Bronchial epithelial cell (primary cell): ENCODE results near the gene DAPK2. TPM values are rescaled to one million over a fixed set of nuclear protein-coding genes. Genes with fewer than 3 reads are reported as not detected.

Experiments
- DNase-seq: peaks from one replicate; pipeline ENCODE4 v3.0.0-alpha.2; 2010; ENCODE audit warnings: low read depth
- FAIRE-seq: peaks from 2 replicates; lab custom pipeline; 2011; peaks lifted over from hg19 to GRCh38; lab: Jason Lieb, UNC
- H3K27me3 ChIP-seq: 2 replicates; pipeline ENCODE4 v1.5.1; 2011; ENCODE audit warnings: low read length; ENCODE audit not compliant: control insufficient read depth, insufficient read depth
- H3K36me3 ChIP-seq: 2 replicates; pipeline ENCODE4 v1.5.1; 2011; ENCODE audit warnings: low read length; ENCODE audit not compliant: control insufficient read depth, insufficient read depth
- H3K4me3 ChIP-seq: 2 replicates; pipeline ENCODE4 v1.5.1; 2011; ENCODE audit warnings: mild to moderate bottlenecking, low read depth, low read length, control low read depth
- CTCF ChIP-seq: IDR thresholded peaks from 2 replicates; pipeline ENCODE4 v1.5.1; 2011; ENCODE audit warnings: mild to moderate bottlenecking, moderate library complexity, low read length, control low read depth, inconsistent platforms; ENCODE audit not compliant: insufficient read depth, severe bottlenecking
- total RNA-seq: library from RNA; depleted of rRNA; stranded (reverse); fragments of >200 nt; gene quantifications from 2 replicates; pipeline ENCODE4 v1.2.1, GENCODE V29; 2014

DAPK2 gene
- total RNA-seq, 1 donor from 2014 or later: 0.53 TPM

- Histone ChIP-seq H3K4me3 (no peak overlapping the region), H3K36me3 (no peaks in the 10 kb centered on the region), H3K27me3 (peaks cover 1% of the 10 kb centered on the region)
- DNase-seq (no peak), FAIRE-seq (no peak)
- no peak for TF ChIP-seq CTCF
These were observed 155.7 kb downstream of the DAPK2 start for GRCh38 chr15:63890617-63891016.

GRCh38 chr15:63889831-63890230, 156.5 kb downstream of the DAPK2 start:
- Histone ChIP-seq H3K36me3 (no peaks in the 10 kb centered on the region), H3K27me3 (peaks cover 1% of the 10 kb centered on the region), H3K4me3 (no peak overlapping the region)
- no peak for FAIRE-seq
- no peak for DNase-seq
- no peak for TF ChIP-seq CTCF

- H3K36me3 ChIP-seq: no peaks in the 10 kb centered on the region
- H3K4me3 ChIP-seq: no peak overlapping the region
- DNase-seq: no peak
- FAIRE-seq: no peak
- TF ChIP-seq CTCF: no peak
- peaks cover 1% of the 10 kb centered on the region for H3K27me3 ChIP-seq
These were observed 157.5 kb downstream of the DAPK2 start for GRCh38 chr15:63888823-63889222.

- no peak overlapping the region for H3K4me3 ChIP-seq
- no peak for FAIRE-seq
- DNase-seq: no peak
- H3K36me3 ChIP-seq: no peaks in the 10 kb centered on the region
- no peak for TF ChIP-seq CTCF
- peaks cover 1% of the 10 kb centered on the region for H3K27me3 ChIP-seq
These were observed 158.1 kb downstream of the DAPK2 start for GRCh38 chr15:63888146-63888545.

- DNase-seq: no peak
- no peak for TF ChIP-seq CTCF
- H3K36me3 ChIP-seq: no peaks in the 10 kb centered on the region
- H3K4me3 ChIP-seq: no peak overlapping the region
- no peak for FAIRE-seq
- H3K27me3 ChIP-seq: peaks cover 1% of the 10 kb centered on the region
These were observed 158.7 kb downstream of the DAPK2 start for GRCh38 chr15:63887630-63888029.

GRCh38 chr15:63884953-63885352, 161.3 kb downstream of the DAPK2 start:
- DNase-seq: no peak
- no peak for TF ChIP-seq CTCF
- H3K4me3 ChIP-seq: no peak overlapping the region
- H3K36me3 ChIP-seq: no peaks in the 10 kb centered on the region
- FAIRE-seq: no peak
- peaks cover 1% of the 10 kb centered on the region for H3K27me3 ChIP-seq
